Loucy (cell line): Measurements from ENCODE around the gene CIB4.

Experiments
- CTCF ChIP-seq: fragments of 200-600 bp; sonication (generic); conservative IDR thresholded peaks from 2 replicates; pipeline ENCODE4 v1.5.1; 2014; ENCODE audit warnings: mild to moderate bottlenecking, antibody characterized with exemption, low read length
- EZH2phosphoT487 ChIP-seq: fragments of 200-600 bp; IDR thresholded peaks from 2 replicates; pipeline ENCODE4 v1.6.1; 2018; ENCODE audit warnings: antibody characterized with exemption, mild to moderate bottlenecking, moderate library complexity, borderline replicate concordance

GRCh38 chr2:26608557-26608956 is 32.6 kb downstream of the CIB4 start:
- TF ChIP-seq CTCF: no peak
- no peak for TF ChIP-seq EZH2phosphoT487
